BJ (cell line): ENCODE results near the gene BCAS4. TPM values are rescaled to one million over a fixed set of nuclear protein-coding genes. Genes with fewer than 3 reads are reported as not detected.
"Not testable (repeated sequence)": the region's sequence is repeated elsewhere in the genome, so short reads cannot be mapped to it uniquely, and the experiment has no call there.

ENCODE experiments used
- CTCF ChIA-PET: fragments of 350-600 bp; formaldehyde crosslinking; extraction: SDS; loops from one replicate; lab custom pipeline; 2021; ENCODE audit warnings: antibody characterized with exemption, inconsistent platforms; lab: Yijun Ruan, JAX
- POLR2A ChIA-PET: fragments of 300-600 bp; sonication (Branson Sonifier 250); formaldehyde crosslinking; extraction: SDS; loops from one replicate; lab custom pipeline; 2021; ENCODE audit warnings: antibody characterized with exemption; lab: Charles Lee
- DNase-seq: peaks from one replicate; pipeline ENCODE4 v3.0.0-alpha.2; 2011; ENCODE audit warnings: low read depth
- H3K27me3 ChIP-seq: 2 replicates; pipeline ENCODE4 v1.6.0; 2011; ENCODE audit warnings: low read length; ENCODE audit not compliant: control insufficient read depth, insufficient read depth
- H3K36me3 ChIP-seq: 2 replicates; pipeline ENCODE4 v1.5.1; 2011; ENCODE audit warnings: low read length; ENCODE audit not compliant: control insufficient read depth, insufficient read depth
- H3K4me3 ChIP-seq: 2 replicates; pipeline ENCODE4 v1.5.1; 2011; ENCODE audit warnings: low read depth, mild to moderate bottlenecking, control low read depth, low read length
- CTCF ChIP-seq: IDR thresholded peaks from 2 replicates; pipeline ENCODE4 v1.5.1; 2011; ENCODE audit warnings: low read depth, mild to moderate bottlenecking, control low read depth, inconsistent platforms, low read length, moderate library complexity; ENCODE audit not compliant: insufficient read depth
- polyA plus RNA-seq: library from polyadenylated mRNA; depleted of rRNA; stranded (reverse); fragments of >200 nt; gene quantifications from 2 replicates; pipeline ENCODE4 v1.2.3, GENCODE V29; 2011

BCAS4 gene
- polyA plus RNA-seq, 1 experiment = 31.6 TPM

GRCh38 chr20:50876816-50877215, 82.0 kb downstream of the BCAS4 start:
- no peak for DNase-seq
- Histone ChIP-seq H3K27me3 (no peaks in the 10 kb centered on the region), H3K36me3 (peaks cover 1% of the 10 kb centered on the region; the same call in 1 of the 2 replicates), H3K4me3 (no peak overlapping the region)
- ChIA-PET CTCF (interaction anchor here (1.5 kb wide), 1 partner anchor 49 kb away, joined by 3 read pairs; no protein-coding TSS in a partner anchor), POLR2A (no interaction called here)
- TF ChIP-seq CTCF = no peak

- TF ChIP-seq CTCF = no peak
- H3K27me3 ChIP-seq = no peaks in the 10 kb centered on the region
- ChIA-PET POLR2A (no interaction called here), CTCF (interaction anchor here (0.8 kb wide), 1 partner anchor 9 kb away, joined by 3 read pairs; no protein-coding TSS in a partner anchor)
- H3K4me3 ChIP-seq = no peak overlapping the region
- no peak for DNase-seq
- peaks cover 1% of the 10 kb centered on the region; the same call in 1 of the 2 replicates for H3K36me3 ChIP-seq
These were observed 82.4 kb downstream of the BCAS4 start for GRCh38 chr20:50877232-50877743.

- Histone ChIP-seq H3K4me3 (no peak overlapping the region), H3K36me3 (peaks cover 1% of the 10 kb centered on the region; the same call in 1 of the 2 replicates), H3K27me3 (no peaks in the 10 kb centered on the region)
- no peak for DNase-seq
- TF ChIP-seq CTCF = no peak
- POLR2A ChIA-PET = no interaction called here
- CTCF ChIA-PET = no interaction called here
These were observed 85.0 kb downstream of the BCAS4 start for GRCh38 chr20:50879649-50880550.

GRCh38 chr20:50881759-50882424, 87.0 kb downstream of the BCAS4 start:
- DNase-seq, H3K27me3 ChIP-seq, H3K36me3 ChIP-seq, POLR2A ChIA-PET, H3K4me3 ChIP-seq: not testable (repeated sequence)
- CTCF ChIA-PET = interaction anchor here (1.5 kb wide), 1 partner anchor 9 kb away, joined by 4 read pairs; no protein-coding TSS in a partner anchor

GRCh38 chr20:50883856-50884255, 89.0 kb downstream of the BCAS4 start:
- Histone ChIP-seq H3K27me3 (no peaks in the 10 kb centered on the region), H3K36me3 (peaks cover 1% of the 10 kb centered on the region), H3K4me3 (no peak overlapping the region)
- no peak for DNase-seq
- no peak for TF ChIP-seq CTCF
- POLR2A ChIA-PET = no interaction called here
- CTCF ChIA-PET = interaction anchor here (0.8 to 1.4 kb wide), 3 partner anchors 9 to 45 kb away, joined by 3 read pairs; no protein-coding TSS in a partner anchor
